SK-N-SH treated with all-trans-retinoic acid at 6 μM for 48 hours (cell line): ENCODE measurements around the gene PXK.

Source experiments
- POU6F1 ChIP-seq: fragments of 250-450 bp; sonication (Bioruptor Pico); IDR thresholded peaks from 2 replicates; pipeline ENCODE4 v1.8.0; 2021; ENCODE audit warnings: low read depth, mild to moderate bottlenecking, moderate library complexity, borderline replicate concordance
- PPARA ChIP-seq: fragments of 250-450 bp; sonication (Bioruptor Pico); IDR thresholded peaks from 2 replicates; pipeline ENCODE4 v1.5.0; 2020; ENCODE audit warnings: mild to moderate bottlenecking, borderline replicate concordance

- TF ChIP-seq POU6F1 (CRISPR knock-in tag) (no peak), PPARA (CRISPR knock-in tag) (no peak)
Measured at GRCh38 chr3:58429657-58430056, 97.0 kb downstream of the PXK start.
